Stimulated activated CD4-positive, alpha-beta T cell treated with anti-CD3 and anti-CD28 coated beads, Interleukin-12 subunit alpha, Interleukin-12 subunit beta, amount 100 ng/mL, for 48 hours (primary cell): ENCODE measurements around the gene ITM2A.

Source experiments
- DNase-seq, 3 donors: peaks; one replicate each; pipeline ENCODE4 v3.0.0-alpha.2; 2020; ENCODE audit warnings: low read depth in 2 of 3, low spot score in 1 of 3

Gene ITM2A

GRCh38 chrX:79366873-79367749 lies at the start of gene ITM2A:
TSS of gene ITM2A (minus strand) at chrX:79367334. CDS start at chrX:79367215, 119 bp downstream.
- peak; percentile 25 to 32 (median 26) for DNase-seq

GRCh38 chrX:79415056-79415455 lies 47.9 kb upstream of the ITM2A start:
- no peak for DNase-seq

- DNase-seq: no peak
Observed at GRCh38 chrX:79413963-79414362, 46.8 kb upstream of the ITM2A start.

- no peak for DNase-seq
Observed at GRCh38 chrX:79412972-79413371, 45.8 kb upstream of the ITM2A start.

- no peak for DNase-seq
Observed at GRCh38 chrX:79412166-79412565, 45.0 kb upstream of the ITM2A start.

- DNase-seq: no peak
Observed at GRCh38 chrX:79409657-79410056, 42.5 kb upstream of the ITM2A start.

GRCh38 chrX:79408623-79409322 lies 41.6 kb upstream of the ITM2A start:
- DNase-seq: no peak

GRCh38 chrX:79400623-79401022 lies 33.5 kb upstream of the ITM2A start:
- no peak for DNase-seq

GRCh38 chrX:79375340-79375739 lies 8.2 kb upstream of the ITM2A start:
- no peak for DNase-seq

GRCh38 chrX:79371640-79372039 lies 4.5 kb upstream of the ITM2A start:
- DNase-seq: no peak

GRCh38 chrX:79371101-79371500 lies 4.0 kb upstream of the ITM2A start:
- no peak for DNase-seq

- no peak for DNase-seq
Observed at GRCh38 chrX:79369871-79370270, 2.7 kb upstream of the ITM2A start.

- DNase-seq: no peak
Observed at GRCh38 chrX:79368441-79368840, 1.3 kb upstream of the ITM2A start.

GRCh38 chrX:79367907-79368306 lies 773 bp upstream of the ITM2A start:
- DNase-seq: no peak

- peak in 1 of 3 donors; percentile 0 for DNase-seq
Observed at GRCh38 chrX:79366556-79366872, 620 bp downstream of the ITM2A start.

GRCh38 chrX:79365591-79365990 lies 1.5 kb downstream of the ITM2A start:
- no peak for DNase-seq

GRCh38 chrX:79364306-79364705 lies 2.8 kb downstream of the ITM2A start:
- no peak for DNase-seq

- no peak for DNase-seq
Observed at GRCh38 chrX:79361192-79361870, 5.8 kb downstream of the ITM2A start.

- no peak for DNase-seq
Observed at GRCh38 chrX:79336869-79337815, 30.0 kb downstream of the ITM2A start.

- no peak for DNase-seq
Observed at GRCh38 chrX:79330022-79330421, 37.1 kb downstream of the ITM2A start.
